NCI-H2196 treated with DMSO at 0.1 percent for 48 hours (cell line): ENCODE data around the gene RPL36.
"Not testable (repeated sequence)": the region's sequence is repeated elsewhere in the genome, so short reads cannot be mapped to it uniquely, and the experiment has no call there.

Experiments
- DNase-seq: peaks from one replicate; lab custom pipeline; 2025; ENCODE audit not compliant: unreplicated experiment; lab: John Stamatoyannopoulos, UW

RPL36 gene

GRCh38 chr19:5703819-5704818 is 14.0 kb downstream of the RPL36 start:
- no peak for DNase-seq

GRCh38 chr19:5705552-5705951 is 15.5 kb downstream of the RPL36 start:
- no peak for DNase-seq

GRCh38 chr19:5706876-5707573 is 16.9 kb downstream of the RPL36 start:
- no peak for DNase-seq

- no peak for DNase-seq
Observed at GRCh38 chr19:5707576-5708575, 17.8 kb downstream of the RPL36 start.

- DNase-seq, result no peak
Observed at GRCh38 chr19:5711025-5711424, 20.9 kb downstream of the RPL36 start.

GRCh38 chr19:5711713-5712161 is 21.6 kb downstream of the RPL36 start:
- DNase-seq, result no peak

GRCh38 chr19:5713228-5713627 is 23.1 kb downstream of the RPL36 start:
- no peak for DNase-seq

- DNase-seq, result no peak
Observed at GRCh38 chr19:5714816-5715215, 24.7 kb downstream of the RPL36 start.

GRCh38 chr19:5717215-5717935 is 27.3 kb downstream of the RPL36 start:
- no peak for DNase-seq

- no peak for DNase-seq
Observed at GRCh38 chr19:5718037-5718578, 28.0 kb downstream of the RPL36 start.

- no peak for DNase-seq
Observed at GRCh38 chr19:5718579-5719273, 28.6 kb downstream of the RPL36 start.

GRCh38 chr19:5719274-5719960 is 29.3 kb downstream of the RPL36 start:
- DNase-seq, result no peak

GRCh38 chr19:5719961-5720790 is 30.1 kb downstream of the RPL36 start, which contains the start of the genes CATSPERD and LONP1:
Gene CATSPERD, plus strand, starts transcription at chr19:5720637. Its CDS starts 101 bp downstream, at chr19:5720738.
Gene LONP1, minus strand, starts transcription at chr19:5720146. Its CDS starts 14 bp downstream, at chr19:5720132.
- DNase-seq, result peak; percentile 96

GRCh38 chr19:5727453-5728050 is 37.5 kb downstream of the RPL36 start:
- no peak for DNase-seq

- not testable (repeated sequence) for DNase-seq
Observed at GRCh38 chr19:5733172-5733571, 43.1 kb downstream of the RPL36 start.

- DNase-seq, result no peak
Observed at GRCh38 chr19:5738423-5738822, 48.3 kb downstream of the RPL36 start.
